ENCODE measurements around the gene FOXE1.

Gene FOXE1

GRCh38 chr9:97866300-97866699 is 13.3 kb downstream of the FOXE1 start:
- no peak for TF ChIP-seq EGR1 (IDR thresholded peaks at IDR 0.05)
- no peak for TF ChIP-seq YY1 (IDR thresholded peaks at IDR 0.05; ENCODE audit: low read depth)
- TF ChIP-seq CREB1 (IDR thresholded peaks at IDR 0.05; ENCODE audit: low read depth) = no peak
- TF ChIP-seq EP300 (IDR thresholded peaks at IDR 0.05; ENCODE audit: borderline replicate concordance) = no peak
- no peak for TF ChIP-seq NFIC (IDR thresholded peaks at IDR 0.05)

- TF ChIP-seq ZBTB7A (IDR thresholded peaks at IDR 0.05; ENCODE audit: low read depth) (no peak), TCF12 (IDR thresholded peaks at IDR 0.05; ENCODE audit: low read depth) (no peak), YY1 (IDR thresholded peaks at IDR 0.05; ENCODE audit: low read depth) (no peak), MAX (IDR thresholded peaks at IDR 0.05) (no peak), FOXM1 (IDR thresholded peaks at IDR 0.05; ENCODE audit: borderline replicate concordance, low read depth) (no peak), NFIC (IDR thresholded peaks at IDR 0.05) (no peak), EGR1 (IDR thresholded peaks at IDR 0.05) (no peak), TEAD4 (IDR thresholded peaks at IDR 0.05) (no peak)
Measured at GRCh38 chr9:97866848-97867247, 13.8 kb downstream of the FOXE1 start.

- TF ChIP-seq YY1 (IDR thresholded peaks at IDR 0.05; ENCODE audit: low read depth) (no peak), CEBPB (IDR thresholded peaks at IDR 0.05) (no peak), FOXM1 (IDR thresholded peaks at IDR 0.05; ENCODE audit: borderline replicate concordance, low read depth) (no peak), TEAD4 (IDR thresholded peaks at IDR 0.05) (no peak), TCF12 (IDR thresholded peaks at IDR 0.05; ENCODE audit: low read depth) (no peak), EP300 (IDR thresholded peaks at IDR 0.05; ENCODE audit: borderline replicate concordance) (no peak), USF1 (IDR thresholded peaks at IDR 0.05) (no peak), RAD21 (IDR thresholded peaks at IDR 0.05; ENCODE audit: low read depth) (no peak), EGR1 (IDR thresholded peaks at IDR 0.05) (no peak), ZBTB7A (IDR thresholded peaks at IDR 0.05; ENCODE audit: low read depth) (no peak), TAF1 (IDR thresholded peaks at IDR 0.05; ENCODE audit: low read depth) (no peak), REST (IDR thresholded peaks at IDR 0.05; ENCODE audit: low read depth) (no peak), CREB1 (IDR thresholded peaks at IDR 0.05; ENCODE audit: low read depth) (no peak), MAX (IDR thresholded peaks at IDR 0.05) (no peak), NFIC (IDR thresholded peaks at IDR 0.05) (no peak)
Measured at GRCh38 chr9:97868859-97869258, 15.8 kb downstream of the FOXE1 start.

- no peak for TF ChIP-seq TEAD4 (IDR thresholded peaks at IDR 0.05)
- TF ChIP-seq TAF1 (IDR thresholded peaks at IDR 0.05; ENCODE audit: low read depth) = no peak
- no peak for TF ChIP-seq RAD21 (IDR thresholded peaks at IDR 0.05; ENCODE audit: low read depth)
- TF ChIP-seq USF1 (IDR thresholded peaks at IDR 0.05) = no peak
- TF ChIP-seq TCF12 (IDR thresholded peaks at IDR 0.05; ENCODE audit: low read depth) = no peak
- no peak for TF ChIP-seq YY1 (IDR thresholded peaks at IDR 0.05; ENCODE audit: low read depth)
Measured at GRCh38 chr9:97873425-97873824, 20.4 kb downstream of the FOXE1 start.

- 0 out of 2 replicates have a peak, but pooled peaks have one; percentile 12 for TF ChIP-seq YY1 (IDR thresholded peaks at IDR 0.05; ENCODE audit: low read depth)
- no peak for TF ChIP-seq MAX (IDR thresholded peaks at IDR 0.05)
Measured at GRCh38 chr9:97873882-97874281, 20.9 kb downstream of the FOXE1 start.

GRCh38 chr9:97874624-97875023 is 21.6 kb downstream of the FOXE1 start:
- TF ChIP-seq TAF1 (IDR thresholded peaks at IDR 0.05; ENCODE audit: low read depth) (no peak), NFIC (IDR thresholded peaks at IDR 0.05) (peak; percentile 37; the same call in 1 of the 2 replicates), REST (IDR thresholded peaks at IDR 0.05; ENCODE audit: low read depth) (no peak), TEAD4 (IDR thresholded peaks at IDR 0.05) (peak; percentile 51; the same call in 1 of the 2 replicates), TCF12 (IDR thresholded peaks at IDR 0.05; ENCODE audit: low read depth) (peak; percentile 34; the same call in 1 of the 2 replicates)

GRCh38 chr9:97875111-97875510 is 22.1 kb downstream of the FOXE1 start:
- TF ChIP-seq TEAD4 (IDR thresholded peaks at IDR 0.05) = no peak
- no peak for TF ChIP-seq YY1 (IDR thresholded peaks at IDR 0.05; ENCODE audit: low read depth)
- no peak for TF ChIP-seq ZBTB7A (IDR thresholded peaks at IDR 0.05; ENCODE audit: low read depth)
- no peak for TF ChIP-seq USF1 (IDR thresholded peaks at IDR 0.05)
- TF ChIP-seq TAF1 (IDR thresholded peaks at IDR 0.05; ENCODE audit: low read depth) = no peak
- no peak for TF ChIP-seq TCF12 (IDR thresholded peaks at IDR 0.05; ENCODE audit: low read depth)
- TF ChIP-seq CEBPB (IDR thresholded peaks at IDR 0.05) = no peak
- no peak for TF ChIP-seq RAD21 (IDR thresholded peaks at IDR 0.05; ENCODE audit: low read depth)
- TF ChIP-seq REST (IDR thresholded peaks at IDR 0.05; ENCODE audit: low read depth) = no peak
- TF ChIP-seq EGR1 (IDR thresholded peaks at IDR 0.05) = no peak
- TF ChIP-seq FOXM1 (IDR thresholded peaks at IDR 0.05; ENCODE audit: borderline replicate concordance, low read depth) = no peak
- no peak for TF ChIP-seq MAX (IDR thresholded peaks at IDR 0.05)
- no peak for TF ChIP-seq EP300 (IDR thresholded peaks at IDR 0.05; ENCODE audit: borderline replicate concordance)
- no peak for TF ChIP-seq CREB1 (IDR thresholded peaks at IDR 0.05; ENCODE audit: low read depth)
- TF ChIP-seq NFIC (IDR thresholded peaks at IDR 0.05) = no peak

Measured in Ishikawa (cell line).